PC-3 (cell line): Measurements from ENCODE around the gene GCHFR. TPM values are rescaled to one million over a fixed set of nuclear protein-coding genes. Genes with fewer than 3 reads are reported as not detected.

Source experiments
- ATAC-seq: fragments of 200-7000 bp; cut with Tn5 transposase; 2 replicates; pipeline ENCODE4 v1.9.1; 2020; ENCODE audit warnings: mild to moderate bottlenecking, moderate library complexity
- BruUV-seq: library from RNA; stranded (reverse); fragments of 400-500 nt; replicated peaks from 2 replicates; lab custom pipeline; 2021; lab: Mats Ljungman, UMichigan
- CTCF ChIA-PET: fragments of 300-600 bp; sonication (Branson Sonifier 250); formaldehyde crosslinking; loops from one replicate; lab custom pipeline; 2022; ENCODE audit warnings: antibody characterized with exemption; lab: Charles Lee
- POLR2A ChIA-PET: fragments of 300-600 bp; sonication (Branson Sonifier 250); formaldehyde crosslinking; loops from one replicate; lab custom pipeline; 2022; ENCODE audit warnings: antibody characterized with exemption; ENCODE audit not compliant: unreplicated experiment; lab: Charles Lee
- DNase-seq: peaks from one replicate; pipeline ENCODE4 v3.0.0-alpha.2; 2015
- H2AFZ ChIP-seq: fragments of 300-600 bp; sonication (generic); 2 replicates; pipeline ENCODE4 v1.6.0; 2016; ENCODE audit warnings: antibody characterized with exemption, low read length
- H3F3A ChIP-seq: fragments of 300-600 bp; sonication (generic); one replicate; pipeline ENCODE4 v1.6.0; 2017; ENCODE audit warnings: antibody characterized with exemption, low read length, control low read depth, mild to moderate bottlenecking; ENCODE audit not compliant: unreplicated experiment
- H3K27ac ChIP-seq: fragments of 300-600 bp; sonication (generic); 2 replicates; pipeline ENCODE4 v1.5.1; 2016; ENCODE audit warnings: mild to moderate bottlenecking, low read length
- H3K27me3 ChIP-seq: fragments of 300-600 bp; sonication (generic); 2 replicates; pipeline ENCODE4 v1.6.1; 2016; ENCODE audit warnings: low read length, mixed read lengths
- H3K36me3 ChIP-seq: fragments of 300-600 bp; sonication (generic); 2 replicates; pipeline ENCODE4 v1.6.1; 2016; ENCODE audit warnings: low read depth, mixed run types, low read length, mixed read lengths
- H3K4me1 ChIP-seq: fragments of 300-600 bp; sonication (generic); 2 replicates; pipeline ENCODE4 v1.5.1; 2016; ENCODE audit warnings: low read length; ENCODE audit not compliant: insufficient read depth
- H3K4me2 ChIP-seq: fragments of 300-600 bp; sonication (generic); 2 replicates; pipeline ENCODE4 v1.6.0; 2016; ENCODE audit warnings: low read length
- H3K4me3 ChIP-seq: fragments of 300-600 bp; sonication (generic); 2 replicates; pipeline ENCODE4 v1.5.1; 2016; ENCODE audit warnings: mild to moderate bottlenecking, low read length, mixed read lengths
- H3K79me2 ChIP-seq: fragments of 300-600 bp; sonication (generic); 2 replicates; pipeline ENCODE4 v1.6.1; 2017; ENCODE audit warnings: low read length, mixed read lengths
- H3K9ac ChIP-seq: fragments of 300-600 bp; sonication (generic); 2 replicates; pipeline ENCODE4 v1.6.0; 2016; ENCODE audit warnings: mild to moderate bottlenecking, low read length
- H3K9me2 ChIP-seq: fragments of 300-600 bp; sonication (generic); replicated peaks from 2 replicates; pipeline ENCODE4 v1.6.1; 2016; ENCODE audit warnings: mixed run types, low read length, mixed read lengths
- H3K9me3 ChIP-seq: fragments of 300-600 bp; sonication (generic); 2 replicates; pipeline ENCODE4 v1.6.1; 2016; ENCODE audit warnings: low read length, mixed read lengths
- H4K20me1 ChIP-seq: fragments of 300-600 bp; sonication (generic); 2 replicates; pipeline ENCODE4 v1.6.1; 2016; ENCODE audit warnings: low read length, mixed read lengths
- CTCF ChIP-seq: fragments of 300-600 bp; sonication (generic); conservative IDR thresholded peaks from 2 replicates; pipeline ENCODE4 v1.5.1; 2017; ENCODE audit warnings: antibody characterized with exemption, low read depth, mild to moderate bottlenecking, low read length
- EZH2 ChIP-seq: fragments of 300-600 bp; sonication (generic); IDR thresholded peaks from one replicate; pipeline ENCODE4 v1.6.1; 2017; ENCODE audit warnings: antibody characterized with exemption, mild to moderate bottlenecking, low read length; ENCODE audit not compliant: unreplicated experiment
- EZH2phosphoT487 ChIP-seq: fragments of 300-600 bp; sonication (generic); IDR thresholded peaks from 2 replicates; pipeline ENCODE4 v1.6.1; 2018; ENCODE audit warnings: mild to moderate bottlenecking, antibody characterized with exemption, low read length, borderline replicate concordance
- intact Hi-C: fragments of 100-400 bp; cut with micrococcal nuclease; formaldehyde crosslinking; loops from 2 replicates; pipeline ENCODE4 v1.9.0; 2023
- total RNA-seq: library from RNA; depleted of rRNA; stranded (reverse); fragments of >200 nt; gene quantifications from 2 replicates; pipeline ENCODE4 v1.2.3, GENCODE V29; 2014

Gene GCHFR
- total RNA-seq, 1 experiment from 2014 or later: 58.9 TPM

DNA sequence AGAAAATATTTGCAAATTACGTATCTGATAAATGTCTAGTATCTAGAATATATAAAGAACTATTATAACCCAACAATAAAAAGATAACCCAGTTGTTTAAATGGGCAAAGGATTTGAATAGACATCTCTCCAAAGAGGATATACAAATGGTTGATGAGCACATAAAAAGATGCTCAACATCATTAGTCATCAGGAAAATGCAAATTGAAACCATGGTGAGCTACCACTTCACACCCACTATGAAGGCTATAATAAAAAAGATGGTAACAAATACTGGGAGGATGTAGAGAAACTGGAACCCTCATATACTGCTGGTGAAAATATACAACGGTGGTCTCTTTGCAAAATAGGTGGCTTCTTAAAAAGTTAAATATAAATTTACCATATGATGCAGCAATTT, 40.9 kb upstream of the GCHFR start:
- peak; percentile 62 for ATAC-seq
- DNase-seq: no peak
- no peaks in the 10 kb centered on the region for H3K9me2 ChIP-seq
- no peak overlapping the region for H2AFZ ChIP-seq
- no peak overlapping the region for H3K4me3 ChIP-seq
- H3K36me3 ChIP-seq: peaks cover 8% of the 10 kb centered on the region; the same call in 1 of the 2 replicates
- ChIA-PET POLR2A (interaction anchor here (0.7 kb wide), 1 partner anchor 154 kb away, joined by 5 read pairs; no protein-coding TSS in a partner anchor), CTCF (interaction anchor here (0.7 kb wide), 1 partner anchor 171 kb away, joined by 3 read pairs; no protein-coding TSS in a partner anchor)
- BruUV-seq: no TSS peak
- no peak overlapping the region for H3K4me2 ChIP-seq
- no peaks in the 10 kb centered on the region for H4K20me1 ChIP-seq
- H3K9ac ChIP-seq: no peak overlapping the region
- no peak for TF ChIP-seq CTCF
- no peak for TF ChIP-seq EZH2
- TF ChIP-seq EZH2phosphoT487: no peak
- no peaks in the 10 kb centered on the region for H3K9me3 ChIP-seq
- no peak overlapping the region for H3K27ac ChIP-seq
- intact Hi-C loops: no loop called here
- no peaks in the 10 kb centered on the region for H3K27me3 ChIP-seq
- no peaks in the 10 kb centered on the region for H3K79me2 ChIP-seq
- H3K4me1 ChIP-seq: no peaks in the 10 kb centered on the region
- no peaks in the 10 kb centered on the region for H3F3A ChIP-seq

- no peak overlapping the region for H3K9ac ChIP-seq
- H3K4me1 ChIP-seq: no peaks in the 10 kb centered on the region
- intact Hi-C loops: no loop called here
- ATAC-seq (no peak), DNase-seq (no peak)
- ChIA-PET POLR2A (no interaction called here), CTCF (interaction anchor here (0.6 kb wide), 1 partner anchor 20 kb away, joined by 6 read pairs; no protein-coding TSS in a partner anchor)
- H3K4me2 ChIP-seq: no peak overlapping the region
- BruUV-seq: no TSS peak
- H3K9me2 ChIP-seq: no peaks in the 10 kb centered on the region
- no peak overlapping the region for H2AFZ ChIP-seq
- H3K36me3 ChIP-seq: peaks cover 8% of the 10 kb centered on the region; the same call in 1 of the 2 replicates
- no peaks in the 10 kb centered on the region for H3K79me2 ChIP-seq
- H3K9me3 ChIP-seq: no peaks in the 10 kb centered on the region
- H3K4me3 ChIP-seq: no peak overlapping the region
- no peaks in the 10 kb centered on the region for H3K27me3 ChIP-seq
- H3F3A ChIP-seq: no peaks in the 10 kb centered on the region
- H3K27ac ChIP-seq: no peak overlapping the region
- no peaks in the 10 kb centered on the region for H4K20me1 ChIP-seq
- no peak for TF ChIP-seq CTCF
- no peak for TF ChIP-seq EZH2
- TF ChIP-seq EZH2phosphoT487: no peak
Observed at GRCh38 chr15:40723919-40724318, 39.9 kb upstream of the GCHFR start.

DNA sequence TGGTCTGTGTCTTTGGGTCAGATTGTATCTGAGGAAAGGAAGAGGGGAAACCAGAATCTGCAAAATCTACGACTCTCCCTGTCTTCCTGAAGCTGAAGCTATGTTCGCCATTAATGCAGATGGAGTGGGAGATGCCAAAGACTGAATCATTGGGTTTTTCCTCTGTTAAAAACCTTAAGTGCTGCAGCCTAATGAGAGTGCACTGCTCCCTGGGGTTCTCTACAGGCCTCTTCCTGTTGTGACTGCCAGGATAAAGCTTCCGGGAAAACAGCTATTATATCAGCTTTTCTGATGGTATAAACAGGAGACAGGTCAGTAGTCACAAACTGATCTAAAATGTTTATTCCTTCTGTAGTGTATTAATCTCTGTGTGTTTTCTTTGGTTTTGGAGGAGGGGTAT, 32.8 kb upstream of the GCHFR start:
- H4K20me1 ChIP-seq: no peaks in the 10 kb centered on the region
- intact Hi-C loops: loop anchor here (2.0 kb wide), 1 partner anchor 24 kb away; no protein-coding TSS in a partner anchor
- no TSS peak for BruUV-seq
- peaks cover 29% of the 10 kb centered on the region for H3K36me3 ChIP-seq
- no peaks in the 10 kb centered on the region for H3K9me3 ChIP-seq
- DNase-seq: no peak
- no peak overlapping the region for H3K4me3 ChIP-seq
- no peak overlapping the region for H3K27ac ChIP-seq
- peaks cover under 1% of the 10 kb centered on the region for H3F3A ChIP-seq
- peaks cover 3% of the 10 kb centered on the region for H3K4me1 ChIP-seq
- H3K4me2 ChIP-seq: no peak overlapping the region
- CTCF ChIA-PET: no interaction called here
- ATAC-seq: no peak
- H3K27me3 ChIP-seq: no peaks in the 10 kb centered on the region
- POLR2A ChIA-PET: no interaction called here
- no peak overlapping the region for H3K9ac ChIP-seq
- no peaks in the 10 kb centered on the region for H3K9me2 ChIP-seq
- TF ChIP-seq CTCF (no peak), EZH2phosphoT487 (no peak), EZH2 (no peak)
- H2AFZ ChIP-seq: no peak overlapping the region
- no peaks in the 10 kb centered on the region for H3K79me2 ChIP-seq
